GM18511 (cell line): ENCODE data around the gene ARHGEF7.

Experiments used
- ATAC-seq: cut with Tn5 transposase; IDR thresholded peaks from one replicate; pipeline ENCODE4 v1.9.1; 2021; ENCODE audit warnings: mild to moderate bottlenecking, moderate library complexity; ENCODE audit not compliant: unreplicated experiment

ARHGEF7 gene

GRCh38 chr13:111272117-111272516 is 157.0 kb downstream of the ARHGEF7 start:
- no peak for ATAC-seq

- no peak for ATAC-seq
Observed at GRCh38 chr13:111275382-111275781, 160.3 kb downstream of the ARHGEF7 start.

- peak; percentile 42 for ATAC-seq
Observed at GRCh38 chr13:111275995-111276618, 161.0 kb downstream of the ARHGEF7 start.

GRCh38 chr13:111278258-111278657 is 163.1 kb downstream of the ARHGEF7 start:
- ATAC-seq = no peak

- no peak for ATAC-seq
Observed at GRCh38 chr13:111278743-111279652, 163.9 kb downstream of the ARHGEF7 start.

GRCh38 chr13:111280226-111280625 is 165.1 kb downstream of the ARHGEF7 start:
- no peak for ATAC-seq

- ATAC-seq = no peak
Observed at GRCh38 chr13:111280681-111281585, 165.8 kb downstream of the ARHGEF7 start.

- ATAC-seq = no peak
Observed at GRCh38 chr13:111281751-111282311, 166.7 kb downstream of the ARHGEF7 start.

GRCh38 chr13:111282425-111282824 is 167.3 kb downstream of the ARHGEF7 start:
- ATAC-seq = no peak

GRCh38 chr13:111282997-111283396 is 167.9 kb downstream of the ARHGEF7 start:
- no peak for ATAC-seq

GRCh38 chr13:111283457-111283856 is 168.3 kb downstream of the ARHGEF7 start:
- ATAC-seq = no peak

- no peak for ATAC-seq
Observed at GRCh38 chr13:111283991-111284390, 168.9 kb downstream of the ARHGEF7 start.

GRCh38 chr13:111284565-111284964 is 169.5 kb downstream of the ARHGEF7 start:
- ATAC-seq = no peak

GRCh38 chr13:111286162-111286561 is 171.1 kb downstream of the ARHGEF7 start:
- no peak for ATAC-seq

GRCh38 chr13:111286749-111287148 is 171.6 kb downstream of the ARHGEF7 start:
- no peak for ATAC-seq

- ATAC-seq = no peak
Observed at GRCh38 chr13:111287201-111287600, 172.1 kb downstream of the ARHGEF7 start.

- ATAC-seq = no peak
Observed at GRCh38 chr13:111288276-111288675, 173.2 kb downstream of the ARHGEF7 start.

- ATAC-seq = no peak
Observed at GRCh38 chr13:111289251-111289650, 174.1 kb downstream of the ARHGEF7 start.

- no peak for ATAC-seq
Observed at GRCh38 chr13:111291908-111292307, 176.8 kb downstream of the ARHGEF7 start.

- no peak for ATAC-seq
Observed at GRCh38 chr13:111292710-111293485, 177.8 kb downstream of the ARHGEF7 start.
